Activated CD4-positive, alpha-beta T cell treated with anti-CD3 and anti-CD28 coated beads, Interleukin-2, Interleukin-6, amounts not matched to agents 100 ng/mL and 50 ng/mL, durations not matched to agents 16 hours and 8 hours (primary cell): Measurements from ENCODE around the gene CHAD.
"Not testable (repeated sequence)": the region's sequence is repeated elsewhere in the genome, so short reads cannot be mapped to it uniquely, and the experiment has no call there.

ENCODE experiments used
- DNase-seq: peaks from one replicate; pipeline ENCODE4 v3.0.0-alpha.2; 2020

Gene CHAD

GRCh38 chr17:50452630-50453300 lies 15.9 kb downstream of the CHAD start:
- DNase-seq, result no peak

GRCh38 chr17:50451943-50452629 lies 16.6 kb downstream of the CHAD start:
- no peak for DNase-seq

GRCh38 chr17:50448643-50449042 lies 20.0 kb downstream of the CHAD start:
- no peak for DNase-seq

GRCh38 chr17:50447870-50448595 lies 20.6 kb downstream of the CHAD start:
- DNase-seq, result no peak

GRCh38 chr17:50445730-50446325 lies 22.9 kb downstream of the CHAD start:
- no peak for DNase-seq

- no peak for DNase-seq
Measured at GRCh38 chr17:50444841-50445715, 23.6 kb downstream of the CHAD start.

- no peak for DNase-seq
Measured at GRCh38 chr17:50443505-50443974, 25.1 kb downstream of the CHAD start.

GRCh38 chr17:50440838-50441829 lies 27.5 kb downstream of the CHAD start:
- no peak for DNase-seq

- DNase-seq, result no peak
Measured at GRCh38 chr17:50440172-50440837, 28.4 kb downstream of the CHAD start.

GRCh38 chr17:50439008-50439407 lies 29.7 kb downstream of the CHAD start:
- DNase-seq, result no peak

- no peak for DNase-seq
Measured at GRCh38 chr17:50437409-50437808, 31.3 kb downstream of the CHAD start.

- DNase-seq, result no peak
Measured at GRCh38 chr17:50432125-50432762, 36.4 kb downstream of the CHAD start.

- DNase-seq, result no peak
Measured at GRCh38 chr17:50430821-50431618, 37.7 kb downstream of the CHAD start.

GRCh38 chr17:50429793-50430192 lies 38.9 kb downstream of the CHAD start:
- DNase-seq, result no peak

GRCh38 chr17:50428831-50429424 lies 39.8 kb downstream of the CHAD start:
- DNase-seq, result no peak

- DNase-seq, result not testable (repeated sequence)
Measured at GRCh38 chr17:50428126-50428525, 40.6 kb downstream of the CHAD start.

GRCh38 chr17:50426814-50427787 lies 41.6 kb downstream of the CHAD start:
- peak; percentile 52 for DNase-seq

- no peak for DNase-seq
Measured at GRCh38 chr17:50426472-50426782, 42.3 kb downstream of the CHAD start.
